H9 (cell line): Measurements from ENCODE around the gene FZD10. TPM values are rescaled to one million over a fixed set of nuclear protein-coding genes. Genes with fewer than 3 reads are reported as not detected.

ENCODE experiments used
- DNase-seq: peaks from one replicate; pipeline ENCODE4 v3.0.0-alpha.2; 2017
- H2AFZ ChIP-seq: one replicate; pipeline ENCODE4 v1.6.1; 2013; ENCODE audit warnings: mild to moderate bottlenecking, low read length, control low read depth, moderate library complexity
- H2AK5ac ChIP-seq: 2 replicates; pipeline ENCODE4 v1.6.1; 2013; ENCODE audit warnings: low read length, control low read depth, mixed read lengths; ENCODE audit not compliant: insufficient read length
- H2BK120ac ChIP-seq: one replicate; pipeline ENCODE4 v1.6.1; 2013; ENCODE audit warnings: low read depth, mild to moderate bottlenecking, low read length, control low read depth, inconsistent platforms; ENCODE audit not compliant: poor library complexity, severe bottlenecking
- H2BK12ac ChIP-seq: 2 replicates; pipeline ENCODE4 v1.6.1; 2013; ENCODE audit warnings: low read length, control low read depth, mixed read lengths, low read depth; ENCODE audit not compliant: insufficient read length
- H2BK15ac ChIP-seq: 2 replicates; pipeline ENCODE4 v1.6.1; 2013; ENCODE audit warnings: low read depth, low read length, control low read depth
- H2BK20ac ChIP-seq: one replicate; pipeline ENCODE4 v1.6.1; 2013; ENCODE audit warnings: low read depth, mild to moderate bottlenecking, low read length, control low read depth, inconsistent platforms; ENCODE audit not compliant: poor library complexity, severe bottlenecking
- H2BK5ac ChIP-seq: 2 replicates; pipeline ENCODE4 v1.6.1; 2013; ENCODE audit warnings: low read length, control low read depth, mixed read lengths; ENCODE audit not compliant: insufficient read length
- H3K14ac ChIP-seq: 2 replicates; pipeline ENCODE4 v1.6.1; 2013; ENCODE audit warnings: low read length, control low read depth; ENCODE audit not compliant: insufficient read depth
- H3K18ac ChIP-seq: 2 replicates; pipeline ENCODE4 v1.6.1; 2013; ENCODE audit warnings: low read depth, mild to moderate bottlenecking, mixed read lengths, low read length, control low read depth; ENCODE audit not compliant: insufficient read length
- H3K23ac ChIP-seq: 2 replicates; pipeline ENCODE4 v1.6.1; 2013; ENCODE audit warnings: low read length, control low read depth, mixed read lengths, low read depth; ENCODE audit not compliant: insufficient read length
- H3K23me2 ChIP-seq: 2 replicates; pipeline ENCODE4 v1.6.1; 2013; ENCODE audit warnings: low read depth, mild to moderate bottlenecking, mixed read lengths, low read length, control low read depth; ENCODE audit not compliant: insufficient read length, poor library complexity, severe bottlenecking
- H3K27ac ChIP-seq: 2 replicates; pipeline ENCODE4 v1.5.1; 2013; ENCODE audit warnings: low read length, control low read depth, mixed read lengths, low read depth; ENCODE audit not compliant: insufficient read length
- H3K27me3 ChIP-seq: 2 replicates; pipeline ENCODE4 v1.6.1; 2013; ENCODE audit warnings: low read length, control low read depth, inconsistent platforms; ENCODE audit not compliant: insufficient read depth
- H3K4ac ChIP-seq: 2 replicates; pipeline ENCODE4 v1.6.1; 2013; ENCODE audit warnings: low read depth, mild to moderate bottlenecking, control low read depth, inconsistent platforms, low read length, moderate library complexity
- H3K4me1 ChIP-seq: 2 replicates; pipeline ENCODE4 v1.6.1; 2013; ENCODE audit warnings: low read length, control low read depth, inconsistent platforms; ENCODE audit not compliant: insufficient read depth
- H3K4me2 ChIP-seq: 2 replicates; pipeline ENCODE4 v1.6.1; 2013; ENCODE audit warnings: low read length, control low read depth, mixed read lengths; ENCODE audit not compliant: insufficient read length, insufficient read depth
- H3K56ac ChIP-seq: 2 replicates; pipeline ENCODE4 v1.6.1; 2013; ENCODE audit warnings: low read depth, mild to moderate bottlenecking, mixed read lengths, low read length, control low read depth; ENCODE audit not compliant: insufficient read length
- H3K79me1 ChIP-seq: 2 replicates; pipeline ENCODE4 v1.6.1; 2013; ENCODE audit warnings: low read depth, mild to moderate bottlenecking, moderate library complexity, low read length, control low read depth, inconsistent platforms; ENCODE audit not compliant: insufficient read depth, poor library complexity, severe bottlenecking
- H3K79me2 ChIP-seq: 2 replicates; pipeline ENCODE4 v1.6.1; 2013; ENCODE audit warnings: low read length, control low read depth, inconsistent platforms; ENCODE audit not compliant: insufficient read depth
- H3K9ac ChIP-seq: 2 replicates; pipeline ENCODE4 v1.6.1; 2013; ENCODE audit warnings: low read length, control low read depth, mixed read lengths; ENCODE audit not compliant: insufficient read length; ENCODE audit errors: extremely low read depth
- H3K9me3 ChIP-seq: one replicate; pipeline ENCODE4 v1.6.1; 2013; ENCODE audit warnings: low read depth, low read length, inconsistent platforms; ENCODE audit not compliant: control insufficient read depth
- H3T11ph ChIP-seq: one replicate; pipeline ENCODE4 v1.6.1; 2013; ENCODE audit warnings: mild to moderate bottlenecking, low read length, control low read depth, inconsistent platforms
- H4K20me1 ChIP-seq: one replicate; pipeline ENCODE4 v1.6.1; 2013; ENCODE audit not compliant: control insufficient read depth, insufficient read length, insufficient read depth
- H4K5ac ChIP-seq: 2 replicates; pipeline ENCODE4 v1.6.1; 2013; ENCODE audit warnings: low read depth, mild to moderate bottlenecking, mixed read lengths, low read length, control low read depth; ENCODE audit not compliant: insufficient read length
- H4K8ac ChIP-seq: replicated peaks from 2 replicates; pipeline ENCODE4 v1.6.1; 2013; ENCODE audit warnings: low read length, control low read depth, mixed read lengths, low read depth; ENCODE audit not compliant: insufficient read length
- H4K91ac ChIP-seq: 2 replicates; pipeline ENCODE4 v1.6.1; 2013; ENCODE audit warnings: low read depth, mild to moderate bottlenecking, moderate library complexity, mixed read lengths, low read length, control low read depth; ENCODE audit not compliant: insufficient read length
- H3K27ac Mint-ChIP-seq, 3 experiments: 2 replicates in 2 of 3; 3 replicates in 1 of 3; pipeline ENCODE4 v1.8.0; 2020 to 2021; ENCODE audit warnings: mixed read lengths in 3 of 3, mild to moderate bottlenecking in 1 of 3, moderate library complexity in 1 of 3
- H3K27me3 Mint-ChIP-seq: 2 replicates; pipeline ENCODE4 v1.8.0; 2021; ENCODE audit warnings: low read depth, mild to moderate bottlenecking, moderate library complexity, mixed read lengths
- H3K36me3 Mint-ChIP-seq, 3 experiments: 2 replicates in 2 of 3; 3 replicates in 1 of 3; pipeline ENCODE4 v1.8.0; 2020 to 2021; ENCODE audit warnings: low read depth in 3 of 3, mixed read lengths in 3 of 3; ENCODE audit not compliant: insufficient read depth in 1 of 3
- H3K4me1 Mint-ChIP-seq, 2 experiments: 2 replicates each; pipeline ENCODE4 v1.8.0; 2020; ENCODE audit warnings: mixed read lengths in 2 of 2
- H3K4me3 Mint-ChIP-seq, 2 experiments: 2 replicates in 1 of 2; 3 replicates in 1 of 2; pipeline ENCODE4 v1.8.0; 2020 to 2021; ENCODE audit warnings: mild to moderate bottlenecking in 2 of 2, mixed read lengths in 2 of 2, moderate library complexity in 1 of 2
- H3K9me3 Mint-ChIP-seq, 2 experiments: 2 replicates in 1 of 2; 3 replicates in 1 of 2; pipeline ENCODE4 v1.8.0; 2020; ENCODE audit warnings: mild to moderate bottlenecking in 2 of 2, mixed read lengths in 2 of 2, moderate library complexity in 1 of 2
- CTCF ChIP-seq: fragments of 200-600 bp; sonication (generic); conservative IDR thresholded peaks from 3 replicates; pipeline ENCODE4 v1.8.0; 2021; ENCODE audit warnings: antibody characterized with exemption, mild to moderate bottlenecking
- WGBS: extraction: QIAGEN DNeasy Blood & Tissue Kit; methylation state at CpG from one replicate; pipeline ENCODE4 v1.1.7; 2013; ENCODE audit warnings: missing lambda C conversion rate, low lambda C conversion rate, mixed read lengths; ENCODE audit not compliant: insufficient read length; ENCODE audit errors: extremely low coverage; 5-methylcytosine and 5-hydroxymethylcytosine counted together
- total RNA-seq: library from RNA; stranded (reverse); gene quantifications from 2 replicates; pipeline ENCODE4 v1.2.1, GENCODE V29; 2021

FZD10 gene
- total RNA-seq, 1 experiment from 2014 or later: 1.0 TPM

GRCh38 chr12:130118181-130118580 is 44.1 kb upstream of the FZD10 start:
- H2BK15ac ChIP-seq: no peak overlapping the region
- no peak overlapping the region for H3K18ac ChIP-seq
- no peak overlapping the region for H2BK20ac ChIP-seq
- no peak overlapping the region for H4K5ac ChIP-seq
- no peak overlapping the region for H2BK5ac ChIP-seq
- H3K27ac Mint-ChIP-seq: no peak overlapping the region
- H3K56ac ChIP-seq: no peak overlapping the region
- H3K4me1 Mint-ChIP-seq: peaks cover 4 to 20% of the 10 kb centered on the region in 2 experiments; a peak in 2 of 4 replicates
- H3K14ac ChIP-seq: no peak overlapping the region
- no peaks in the 10 kb centered on the region for H3K9me3 Mint-ChIP-seq
- H3K23ac ChIP-seq: no peak overlapping the region
- WGBS: no CpG with 5 or more reads among the region's 6 CpGs
- peaks cover 78% of the 10 kb centered on the region for H3K27me3 Mint-ChIP-seq
- H3K27ac ChIP-seq: no peak overlapping the region
- no peak overlapping the region for H3T11ph ChIP-seq
- no peak overlapping the region for H3K4ac ChIP-seq
- H3K27me3 ChIP-seq: no peaks in the 10 kb centered on the region
- H3K79me2 ChIP-seq: no peaks in the 10 kb centered on the region
- no peaks in the 10 kb centered on the region for H3K4me1 ChIP-seq
- H4K91ac ChIP-seq: no peak overlapping the region
- no peak overlapping the region for H3K4me2 ChIP-seq
- no peak overlapping the region for H2BK120ac ChIP-seq
- no peaks in the 10 kb centered on the region for H3K23me2 ChIP-seq
- H4K20me1 ChIP-seq: no peaks in the 10 kb centered on the region
- no peaks in the 10 kb centered on the region for H3K36me3 Mint-ChIP-seq
- H2AFZ ChIP-seq: no peak overlapping the region
- H4K8ac ChIP-seq: no peak overlapping the region
- H3K9me3 ChIP-seq: no peaks in the 10 kb centered on the region
- no peak for TF ChIP-seq CTCF
- H3K79me1 ChIP-seq: no peaks in the 10 kb centered on the region
- H2AK5ac ChIP-seq: no peak overlapping the region
- H3K4me3 Mint-ChIP-seq: no peak overlapping the region
- DNase-seq: no peak
- H3K9ac ChIP-seq: no peak overlapping the region
- H2BK12ac ChIP-seq: no peak overlapping the region
